Muscle of leg (tissue), 11 donors: Measurements from ENCODE around the gene DCXR. TPM values are rescaled to one million over a fixed set of nuclear protein-coding genes. Genes with fewer than 3 reads are reported as not detected.

Experiments used
- DNase-seq: peaks from one replicate; pipeline ENCODE4 v3.0.0; 2013
- H3K27ac ChIP-seq: one replicate; pipeline ENCODE4 v1.5.1; 2013; ENCODE audit warnings: mild to moderate bottlenecking, low read length, control low read depth
- H3K27me3 ChIP-seq: one replicate; pipeline ENCODE4 v1.6.1; 2013; ENCODE audit warnings: low read length; ENCODE audit not compliant: control insufficient read depth, insufficient read depth
- H3K36me3 ChIP-seq: one replicate; pipeline ENCODE4 v1.6.1; 2013; ENCODE audit warnings: low read length; ENCODE audit not compliant: control insufficient read depth, insufficient read depth
- H3K4me1 ChIP-seq: one replicate; pipeline ENCODE4 v1.6.1; 2013; ENCODE audit warnings: low read length; ENCODE audit not compliant: control insufficient read depth, insufficient read depth
- H3K4me3 ChIP-seq: one replicate; pipeline ENCODE4 v1.5.1; 2013; ENCODE audit warnings: low read length, control low read depth
- H3K9me3 ChIP-seq: replicated peaks from 2 replicates; pipeline ENCODE4 v1.6.1; 2013; ENCODE audit warnings: low read depth, low read length; ENCODE audit not compliant: control insufficient read depth
- WGBS: methylation state at CpG from one replicate; pipeline ENCODE4 v1.1.5; 2013; ENCODE audit warnings: missing lambda C conversion rate; ENCODE audit not compliant: insufficient coverage; 5-methylcytosine and 5-hydroxymethylcytosine counted together
- polyA plus RNA-seq, 8 donors: library from polyadenylated mRNA; unstranded; fragments of 120-200 nt; gene quantifications; one replicate each; pipeline versions ENCODE4 v1.2.1 to v1.2.3, GENCODE V29; 2013; ENCODE audit warnings: inconsistent platforms in 1 of 8, low replicate concordance in 1 of 8; ENCODE audit not compliant: insufficient read length in 8 of 8, insufficient read depth in 1 of 8
- total RNA-seq: library from RNA; stranded (reverse); fragments of 120-200 nt; gene quantifications from one replicate; pipeline ENCODE4 v1.2.4, GENCODE V29; 2013

DCXR gene
- total and polyA plus RNA-seq, 9 donors = 30.0 to 44.6 (median 38.8) TPM

DNA sequence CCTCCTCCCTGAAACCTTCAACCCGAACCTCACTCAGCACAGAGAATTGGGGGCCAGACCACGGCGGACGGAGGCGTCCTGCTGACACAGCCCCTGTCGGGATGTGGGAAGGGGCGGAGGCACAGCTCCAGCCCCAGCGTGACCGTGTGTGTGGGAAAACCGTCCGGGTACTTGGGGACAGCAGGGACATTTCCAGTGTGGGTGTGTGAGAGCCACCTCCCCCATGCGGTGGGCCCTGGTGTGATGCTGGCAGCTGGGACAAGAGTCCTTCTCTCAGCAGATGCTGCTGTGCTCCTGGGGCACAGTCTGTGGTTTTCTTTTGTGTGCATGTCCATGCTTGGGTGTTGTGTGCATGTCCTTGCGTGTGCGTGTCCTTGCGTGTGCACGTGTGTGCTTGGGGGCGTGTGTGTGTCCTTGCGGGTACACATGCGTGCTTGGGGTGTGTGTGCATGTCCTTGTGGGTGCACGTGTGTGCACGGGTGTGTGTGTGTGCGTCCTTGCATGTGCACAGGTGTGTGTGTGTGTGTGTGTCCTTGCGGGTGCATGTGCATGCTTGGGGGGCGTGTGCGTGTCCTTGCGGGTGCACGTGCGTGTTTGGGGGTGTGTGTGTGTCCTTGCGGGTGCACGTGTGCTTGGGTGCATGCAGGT lies 31.7 kb downstream of the DCXR start:
- no peak for DNase-seq
- H3K27me3 ChIP-seq = no peaks in the 10 kb centered on the region
- peaks cover 13% of the 10 kb centered on the region for H3K36me3 ChIP-seq
- H3K4me3 ChIP-seq = no peak overlapping the region
- H3K4me1 ChIP-seq = peaks cover 43% of the 10 kb centered on the region
- 82% methylated on average over 24 of the region's 30 CpGs for WGBS
- H3K9me3 ChIP-seq = no peaks in the 10 kb centered on the region
- H3K27ac ChIP-seq = no peak overlapping the region

DNA sequence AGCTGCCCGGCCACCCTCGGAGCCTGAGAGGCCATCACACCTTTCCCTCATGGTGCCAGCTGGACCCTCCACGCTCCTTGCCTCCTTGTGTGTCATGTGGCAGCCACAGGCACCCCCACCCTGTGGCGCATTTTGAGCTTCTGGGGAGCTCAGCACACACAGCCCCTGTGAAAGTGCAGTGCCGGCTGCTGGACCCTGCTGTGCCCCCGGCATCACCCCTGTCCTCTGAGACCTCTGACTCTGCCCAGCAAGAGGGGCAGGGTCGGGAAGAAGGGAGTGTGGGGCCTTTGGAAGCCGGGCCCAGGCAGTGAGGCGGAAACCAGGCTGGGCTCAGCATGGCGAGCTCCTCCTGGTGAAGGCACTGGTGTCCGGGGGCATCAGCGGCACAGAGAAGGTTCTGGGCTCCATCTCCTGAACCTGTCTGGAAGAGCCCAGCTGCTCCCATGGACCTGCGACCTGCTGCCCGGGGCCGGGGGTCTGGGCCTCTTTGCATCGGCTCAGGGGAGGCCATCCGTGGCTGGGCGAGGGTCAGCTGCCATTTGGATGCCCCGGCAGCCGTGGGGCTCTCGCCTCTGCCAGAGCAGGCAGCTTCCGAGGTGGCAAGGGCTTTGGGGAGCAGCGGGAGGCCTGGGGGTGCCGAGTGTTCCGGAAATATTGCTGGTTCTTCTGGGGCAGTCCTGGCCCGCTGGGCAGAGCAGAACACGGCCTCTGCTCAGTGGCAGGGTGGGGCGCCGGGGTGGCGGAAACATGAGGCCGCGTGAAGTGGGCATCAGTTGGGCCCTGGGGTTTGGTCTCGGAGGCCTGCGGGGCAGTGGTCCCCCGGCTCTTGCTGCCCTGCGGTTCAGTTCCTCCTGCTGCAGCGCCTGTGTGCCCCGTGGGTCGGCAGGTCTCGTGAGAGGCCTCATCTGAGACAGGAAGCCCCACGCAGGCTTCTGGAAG lies 32.7 kb downstream of the DCXR start:
- H3K4me1 ChIP-seq = peaks cover 54% of the 10 kb centered on the region
- WGBS = 79% methylated on average over 40 of the region's 41 CpGs
- no peak for DNase-seq
- no peak overlapping the region for H3K27ac ChIP-seq
- H3K9me3 ChIP-seq = no peaks in the 10 kb centered on the region
- no peaks in the 10 kb centered on the region for H3K27me3 ChIP-seq
- peaks cover 13% of the 10 kb centered on the region for H3K36me3 ChIP-seq
- no peak overlapping the region for H3K4me3 ChIP-seq

DNA sequence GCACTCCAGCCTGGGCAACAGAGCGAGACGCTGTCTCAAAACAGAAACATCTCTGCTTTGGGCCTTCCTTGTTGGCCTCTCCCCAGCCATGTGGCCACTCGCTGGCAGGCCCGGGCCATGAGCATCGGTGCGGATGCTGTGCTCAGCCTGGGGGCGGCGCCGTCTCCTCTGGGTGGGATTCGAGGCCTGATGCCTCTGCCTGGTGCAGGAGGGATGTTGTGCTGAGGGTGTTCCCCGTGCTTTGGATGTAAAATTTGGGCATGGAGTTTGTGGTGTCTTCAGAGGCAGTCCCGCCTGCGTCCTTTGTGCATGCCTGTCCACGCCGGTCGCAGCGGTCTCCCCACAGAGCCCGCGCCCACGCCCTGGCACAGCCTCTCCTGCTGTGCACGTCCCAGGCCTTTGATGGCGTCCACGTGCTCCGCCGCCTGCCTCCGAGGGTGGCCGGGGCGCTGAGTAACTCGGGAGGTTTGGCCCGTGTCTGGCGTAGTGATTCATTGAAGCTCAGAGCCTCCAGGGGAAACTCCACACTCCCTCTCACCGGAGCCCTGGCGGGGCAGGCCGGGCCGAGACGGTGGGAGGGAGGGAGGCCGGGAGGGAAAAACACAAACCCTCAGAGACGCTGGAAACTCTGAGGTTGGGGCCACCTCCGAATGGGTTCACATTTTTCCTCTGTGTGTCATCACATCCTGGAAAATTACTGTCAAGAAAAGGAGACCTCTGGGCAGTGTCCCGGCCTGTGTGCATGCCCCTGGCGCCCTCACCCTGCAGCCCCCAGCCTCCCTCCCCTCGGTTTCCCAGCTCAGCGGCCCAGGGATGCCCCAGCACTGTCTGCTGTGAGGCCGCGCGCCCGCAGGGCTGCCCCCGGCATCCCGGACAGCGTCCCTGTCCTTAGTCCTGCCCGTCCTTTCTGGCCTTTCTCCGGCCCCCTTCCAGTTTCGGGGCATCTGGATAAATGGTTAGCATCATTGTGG lies 33.8 kb downstream of the DCXR start:
- WGBS = 49% methylated on average over 39 of the region's 53 CpGs
- Histone ChIP-seq H3K27me3 (no peaks in the 10 kb centered on the region), H3K27ac (peak overlapping the region; percentile 20), H3K9me3 (no peaks in the 10 kb centered on the region), H3K4me1 (peaks cover 58% of the 10 kb centered on the region), H3K36me3 (peaks cover 7% of the 10 kb centered on the region), H3K4me3 (no peak overlapping the region)
- DNase-seq = peak; percentile 75

DNA sequence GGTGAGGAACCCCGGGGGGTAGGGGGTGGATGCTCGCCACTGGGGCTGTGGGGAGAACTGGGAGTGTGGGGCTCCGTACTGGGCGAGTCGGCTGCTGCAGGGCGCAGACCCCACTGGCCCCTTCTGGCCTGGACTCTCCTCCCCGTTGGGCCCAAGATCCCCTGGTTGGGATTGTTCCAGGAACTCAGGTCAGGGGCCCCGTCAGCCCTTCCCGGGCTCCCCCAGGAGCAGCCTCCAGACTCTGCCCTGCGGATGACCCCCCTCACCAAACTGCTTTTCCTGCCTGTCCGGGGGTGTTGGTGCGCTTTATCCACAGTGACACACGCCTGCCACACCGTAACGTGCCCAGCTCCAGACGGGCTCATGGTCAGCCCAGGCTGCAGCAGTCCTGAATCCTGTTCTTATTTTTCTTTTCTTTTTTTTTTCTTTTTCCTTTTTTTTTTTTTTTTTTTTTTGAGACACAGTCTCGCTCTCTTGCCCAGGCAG lies 35.9 kb downstream of the DCXR start:
- Histone ChIP-seq H3K27me3 (no peaks in the 10 kb centered on the region), H3K36me3 (peaks cover 10% of the 10 kb centered on the region), H3K4me3 (no peak overlapping the region), H3K9me3 (no peaks in the 10 kb centered on the region), H3K4me1 (peaks cover 49% of the 10 kb centered on the region), H3K27ac (no peak overlapping the region)
- DNase-seq = no peak
- WGBS = 65% methylated on average over 15 of the region's 17 CpGs

DNA sequence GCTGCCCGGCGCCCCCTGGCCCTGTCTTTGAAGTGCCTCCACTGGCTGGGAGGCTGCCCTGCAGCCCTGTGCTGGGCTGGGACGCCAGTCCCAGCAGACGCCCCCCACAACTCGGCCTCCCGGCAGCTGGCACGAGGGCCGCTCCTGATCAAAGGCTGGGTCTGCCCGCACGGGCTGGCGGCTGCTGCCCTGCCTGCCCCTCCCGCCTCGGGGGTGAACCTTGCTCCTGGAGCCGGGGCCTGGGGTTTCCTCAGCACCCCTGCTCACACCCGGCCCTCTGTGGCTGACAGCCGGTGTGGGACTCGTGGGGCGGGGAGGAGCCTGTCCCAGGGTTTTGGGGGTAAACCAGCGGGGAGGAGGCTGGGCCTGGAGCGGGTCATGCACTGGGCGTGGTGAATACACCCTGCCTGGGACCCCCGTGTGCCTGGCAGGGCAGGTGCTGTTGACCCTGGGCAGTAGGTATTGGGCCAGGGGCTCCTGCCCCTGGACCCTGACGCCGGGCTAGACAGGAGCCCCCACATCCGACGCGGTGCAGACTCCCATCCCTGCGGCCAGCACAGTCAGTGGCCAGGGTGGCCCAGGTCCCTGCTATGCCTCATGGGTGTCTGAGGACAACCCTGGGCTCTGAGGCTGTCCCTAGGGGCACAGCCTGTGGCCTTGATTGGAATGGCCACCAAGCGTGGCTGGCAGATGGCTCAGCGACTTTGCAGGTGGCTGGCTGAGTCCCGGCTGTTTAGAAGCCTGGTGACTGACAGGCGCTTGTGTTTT lies 36.5 kb downstream of the DCXR start:
- WGBS = 63% methylated on average over 30 of the region's 32 CpGs
- Histone ChIP-seq H3K4me1 (peaks cover 43% of the 10 kb centered on the region), H3K27me3 (no peaks in the 10 kb centered on the region), H3K4me3 (no peak overlapping the region), H3K36me3 (peaks cover 15% of the 10 kb centered on the region), H3K27ac (no peak overlapping the region), H3K9me3 (no peaks in the 10 kb centered on the region)
- DNase-seq = peak; percentile 63

DNA sequence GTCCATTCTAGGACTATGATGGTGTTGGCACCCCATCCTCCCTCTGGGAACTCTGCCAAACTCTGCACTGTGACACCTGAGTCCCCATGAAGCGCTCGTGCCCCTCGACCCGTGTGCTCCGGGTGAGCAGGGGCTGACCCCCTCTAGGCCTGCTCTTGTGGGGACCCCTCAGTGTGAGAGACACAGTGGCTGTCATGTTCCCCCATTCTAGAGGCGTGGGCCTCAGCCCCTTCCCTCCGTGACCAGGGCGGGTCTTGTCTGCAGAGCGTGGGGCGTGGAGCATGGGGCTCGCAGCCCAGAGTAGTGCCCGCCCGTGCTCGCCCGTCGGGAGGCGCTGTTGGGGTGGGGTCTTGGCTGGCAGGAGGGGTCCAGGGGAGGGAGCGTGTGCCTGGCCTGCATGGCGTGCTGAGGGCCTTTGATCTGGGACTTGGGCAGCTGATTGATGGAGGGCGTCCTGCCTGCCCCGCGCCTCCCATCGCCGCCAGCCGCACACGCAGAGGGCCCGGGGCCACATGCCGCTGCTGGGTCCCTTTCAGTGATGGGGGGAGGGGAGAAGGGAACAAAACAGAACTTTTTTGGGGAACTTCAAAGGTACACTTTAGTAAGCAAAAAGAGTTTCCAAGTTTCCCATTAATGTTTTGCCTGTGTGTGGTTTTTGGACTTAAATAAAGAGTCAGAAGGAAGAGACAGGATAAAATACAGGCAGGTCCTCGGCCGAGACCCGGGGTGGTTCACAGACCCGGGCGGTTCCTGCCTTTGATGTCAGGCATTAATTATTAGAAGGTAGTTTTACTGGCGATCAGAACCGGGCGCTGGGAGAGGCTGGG lies 37.3 kb downstream of the DCXR start:
- 52% methylated on average over 33 of the region's 36 CpGs for WGBS
- Histone ChIP-seq H3K4me3 (no peak overlapping the region), H3K4me1 (peaks cover 42% of the 10 kb centered on the region), H3K27ac (no peak overlapping the region), H3K27me3 (no peaks in the 10 kb centered on the region), H3K9me3 (no peaks in the 10 kb centered on the region), H3K36me3 (peaks cover 19% of the 10 kb centered on the region)
- DNase-seq = no peak

DNA sequence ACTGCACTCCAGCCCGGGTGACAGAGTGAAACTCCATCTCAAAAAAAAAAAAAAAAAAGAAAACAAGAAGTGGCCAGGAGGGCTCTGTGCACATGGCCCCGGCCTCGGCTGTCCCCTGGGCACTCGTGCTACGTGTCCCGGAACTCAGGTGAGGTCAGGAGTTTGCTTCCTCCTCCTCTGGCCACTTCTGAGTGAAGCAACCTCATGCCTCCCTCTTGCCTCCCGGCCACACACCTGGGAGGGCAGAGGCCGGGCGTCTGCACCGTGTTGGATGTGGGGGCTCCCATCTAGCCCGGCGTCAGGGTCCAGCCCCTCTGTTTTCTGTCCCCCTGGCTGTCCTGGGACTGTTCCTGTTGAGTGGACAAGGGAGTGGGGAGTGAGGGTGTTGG lies 37.9 kb downstream of the DCXR start:
- WGBS = 96% methylated on average over 11 of the region's 12 CpGs
- H3K4me1 ChIP-seq = peaks cover 48% of the 10 kb centered on the region
- H3K9me3 ChIP-seq = no peaks in the 10 kb centered on the region
- no peaks in the 10 kb centered on the region for H3K27me3 ChIP-seq
- no peak overlapping the region for H3K27ac ChIP-seq
- H3K4me3 ChIP-seq = no peak overlapping the region
- no peak for DNase-seq
- H3K36me3 ChIP-seq = peaks cover 19% of the 10 kb centered on the region

DNA sequence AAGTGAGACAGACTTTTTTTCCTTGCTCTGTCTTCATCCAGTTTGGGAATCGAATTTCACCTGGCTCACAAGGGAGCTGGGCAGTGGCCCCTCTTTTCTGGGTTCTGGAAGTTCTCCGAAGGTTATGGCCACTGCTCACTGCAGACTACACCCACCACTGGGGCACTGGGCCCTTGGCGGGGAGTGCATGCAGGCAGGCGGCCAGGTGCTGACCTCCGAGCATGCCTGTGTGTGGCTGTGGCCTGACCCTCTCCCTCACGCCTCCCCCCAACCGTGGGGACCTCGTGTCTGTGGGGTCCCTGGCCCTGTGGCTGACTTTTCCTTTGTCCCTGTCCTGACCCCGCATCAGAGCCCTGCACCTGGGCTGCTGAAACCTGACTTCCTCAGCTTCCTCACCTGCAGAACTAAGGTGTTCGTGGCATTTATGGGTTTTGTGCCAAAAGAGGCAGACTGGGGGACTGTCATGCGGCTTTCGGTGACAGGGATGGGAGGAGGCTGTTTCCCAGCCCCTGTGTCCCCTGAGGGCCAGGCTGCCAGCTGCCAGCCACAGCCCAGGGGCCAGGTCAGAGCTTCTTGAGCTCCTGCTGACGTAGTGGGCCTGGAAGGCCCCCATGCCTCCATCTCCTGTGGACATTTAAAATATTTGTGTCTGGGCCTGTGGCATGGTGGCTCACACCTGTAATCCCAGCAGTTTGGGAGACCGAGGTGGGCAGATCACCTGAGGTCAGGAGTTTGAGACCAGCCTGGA lies 38.6 kb downstream of the DCXR start:
- H3K4me1 ChIP-seq = peaks cover 51% of the 10 kb centered on the region
- peaks cover 18% of the 10 kb centered on the region for H3K36me3 ChIP-seq
- H3K4me3 ChIP-seq = no peak overlapping the region
- H3K27ac ChIP-seq = no peak overlapping the region
- WGBS = 38% methylated on average over 6 of the region's 14 CpGs
- H3K9me3 ChIP-seq = no peaks in the 10 kb centered on the region
- no peaks in the 10 kb centered on the region for H3K27me3 ChIP-seq
- peak; percentile 59 for DNase-seq
